GM23248 (cell line): Measurements from ENCODE around the gene CCL25. TPM values are rescaled to one million over a fixed set of nuclear protein-coding genes. Genes with fewer than 3 reads are reported as not detected.

Source experiments
- DNase-seq: peaks from one replicate; pipeline ENCODE4 v3.0.0-alpha.2; 2015
- H2AFZ ChIP-seq: fragments of 200-600 bp; sonication (generic); 2 replicates; pipeline ENCODE4 v1.6.1; 2016; ENCODE audit warnings: antibody characterized with exemption
- H3F3A ChIP-seq: fragments of 200-600 bp; sonication (generic); 2 replicates; pipeline ENCODE4 v1.6.1; 2016; ENCODE audit warnings: mild to moderate bottlenecking, antibody characterized with exemption, mixed run types; ENCODE audit not compliant: insufficient read depth
- H3K27ac ChIP-seq: fragments of 200-600 bp; sonication (generic); 2 replicates; pipeline ENCODE4 v1.5.1; 2016; ENCODE audit warnings: mild to moderate bottlenecking
- H3K27me3 ChIP-seq: fragments of 200-600 bp; sonication (generic); replicated peaks from 2 replicates; pipeline ENCODE4 v1.6.1; 2016; ENCODE audit warnings: mild to moderate bottlenecking; ENCODE audit not compliant: insufficient read depth
- H3K36me3 ChIP-seq: fragments of 200-600 bp; sonication (generic); 2 replicates; pipeline ENCODE4 v1.6.1; 2016; ENCODE audit warnings: low read depth, mild to moderate bottlenecking
- H3K4me1 ChIP-seq: fragments of 200-600 bp; sonication (generic); 2 replicates; pipeline ENCODE4 v1.6.1; 2016; ENCODE audit warnings: mild to moderate bottlenecking; ENCODE audit not compliant: insufficient read depth
- H3K4me2 ChIP-seq: fragments of 200-600 bp; sonication (generic); one replicate; pipeline ENCODE4 v1.6.1; 2016; ENCODE audit warnings: mild to moderate bottlenecking; ENCODE audit not compliant: unreplicated experiment
- H3K4me3 ChIP-seq: fragments of 200-600 bp; sonication (generic); 2 replicates; pipeline ENCODE4 v1.5.1; 2016; ENCODE audit warnings: mild to moderate bottlenecking
- H3K79me2 ChIP-seq: fragments of 200-600 bp; sonication (generic); 2 replicates; pipeline ENCODE4 v1.6.1; 2016; ENCODE audit warnings: mild to moderate bottlenecking; ENCODE audit not compliant: insufficient read depth
- H3K9ac ChIP-seq: fragments of 200-600 bp; sonication (generic); 2 replicates; pipeline ENCODE4 v1.6.1; 2016; ENCODE audit warnings: mild to moderate bottlenecking
- H3K9me2 ChIP-seq: fragments of 200-600 bp; sonication (generic); 2 replicates; pipeline ENCODE4 v1.6.1; 2016; ENCODE audit warnings: mixed run types, mild to moderate bottlenecking, moderate library complexity; ENCODE audit not compliant: insufficient read depth
- H3K9me3 ChIP-seq: fragments of 200-600 bp; sonication (generic); one replicate; pipeline ENCODE4 v1.6.1; 2017; ENCODE audit warnings: low read depth
- H4K20me1 ChIP-seq: fragments of 200-600 bp; sonication (generic); 2 replicates; pipeline ENCODE4 v1.6.0; 2016; ENCODE audit not compliant: insufficient read depth
- EZH2 ChIP-seq: fragments of 200-600 bp; sonication (generic); IDR thresholded peaks from 2 replicates; pipeline ENCODE4 v1.6.1; 2018; ENCODE audit warnings: antibody characterized with exemption, mild to moderate bottlenecking; ENCODE audit not compliant: insufficient read depth, poor library complexity, severe bottlenecking
- EZH2phosphoT487 ChIP-seq: fragments of 200-600 bp; sonication (generic); IDR thresholded peaks from 2 replicates; pipeline ENCODE4 v1.6.1; 2018; ENCODE audit warnings: antibody characterized with exemption, moderate library complexity, mild to moderate bottlenecking, low read depth; ENCODE audit not compliant: insufficient read depth
- WGBS, 2 experiments: methylation state at CpG; one replicate each; pipeline ENCODE4 v1.1.6; 2015 to 2017; ENCODE audit warnings: low lambda C conversion rate in 2 of 2, low coverage in 1 of 2; ENCODE audit errors: missing lambda C conversion rate in 2 of 2; 5-methylcytosine and 5-hydroxymethylcytosine counted together
- in situ Hi-C: fragments of 300-500 bp; cut with MboI; formaldehyde crosslinking; loops from 2 replicates; pipeline ENCODE4 v1.15.0; 2020
- polyA plus RNA-seq: library from polyadenylated mRNA; unstranded; fragments of >200 nt; fragmentation: Nextera tagmentation; extraction: Ambion mirVana; gene quantifications from 2 replicates; pipeline ENCODE4 v1.2.1, GENCODE V29; 2016
- total RNA-seq: library from RNA; depleted of rRNA; stranded (reverse); fragments of >200 nt; shearing (Covaris generic); gene quantifications from 2 replicates; pipeline ENCODE4 v1.2.3, GENCODE V29; 2014

The CCL25 gene
- total and polyA plus RNA-seq, 2 experiments from 2014 or later: not detected

GRCh38 chr19:8095354-8095886 lies 42.9 kb downstream of the CCL25 start:
- Histone ChIP-seq H3K27ac (no peak overlapping the region), H4K20me1 (no peaks in the 10 kb centered on the region), H3K79me2 (no peaks in the 10 kb centered on the region), H3K4me1 (no peaks in the 10 kb centered on the region), H3F3A (no peaks in the 10 kb centered on the region), H2AFZ (no peak overlapping the region), H3K4me2 (no peak overlapping the region), H3K4me3 (no peak overlapping the region), H3K9ac (no peak overlapping the region), H3K27me3 (no peaks in the 10 kb centered on the region), H3K36me3 (no peaks in the 10 kb centered on the region), H3K9me2 (no peaks in the 10 kb centered on the region), H3K9me3 (no peaks in the 10 kb centered on the region)
- in situ Hi-C loops: no loop called here
- no peak for DNase-seq
- TF ChIP-seq EZH2phosphoT487 (no peak), EZH2 (no peak)
- 24 to 25% methylated on average over 2 of the region's 2 CpGs for WGBS, 2 experiments

- in situ Hi-C loops: no loop called here
- H3K36me3 ChIP-seq: no peaks in the 10 kb centered on the region
- no peak for DNase-seq
- H3K4me3 ChIP-seq: no peak overlapping the region
- no peaks in the 10 kb centered on the region for H3K9me2 ChIP-seq
- H2AFZ ChIP-seq: no peak overlapping the region
- H3K27me3 ChIP-seq: no peaks in the 10 kb centered on the region
- H3K4me2 ChIP-seq: no peak overlapping the region
- 66 to 74% methylated on average over 3 of the region's 3 CpGs for WGBS, 2 experiments
- no peak overlapping the region for H3K27ac ChIP-seq
- H4K20me1 ChIP-seq: no peaks in the 10 kb centered on the region
- H3K9me3 ChIP-seq: no peaks in the 10 kb centered on the region
- no peaks in the 10 kb centered on the region for H3K79me2 ChIP-seq
- H3K9ac ChIP-seq: no peak overlapping the region
- TF ChIP-seq EZH2 (no peak), EZH2phosphoT487 (no peak)
- H3K4me1 ChIP-seq: no peaks in the 10 kb centered on the region
- no peaks in the 10 kb centered on the region for H3F3A ChIP-seq
Measured at GRCh38 chr19:8096071-8096470, 43.5 kb downstream of the CCL25 start.

- H3K9me3 ChIP-seq: no peaks in the 10 kb centered on the region
- no peak for DNase-seq
- TF ChIP-seq EZH2phosphoT487: no peak
- H3K9me2 ChIP-seq: no peaks in the 10 kb centered on the region
- no peak overlapping the region for H2AFZ ChIP-seq
- in situ Hi-C loops: no loop called here
- H3K79me2 ChIP-seq: no peaks in the 10 kb centered on the region
- H4K20me1 ChIP-seq: no peaks in the 10 kb centered on the region
- no peak overlapping the region for H3K4me2 ChIP-seq
- H3K36me3 ChIP-seq: no peaks in the 10 kb centered on the region
- no peak overlapping the region for H3K27ac ChIP-seq
- no peaks in the 10 kb centered on the region for H3K4me1 ChIP-seq
- no peak overlapping the region for H3K9ac ChIP-seq
- H3K4me3 ChIP-seq: no peak overlapping the region
- no peaks in the 10 kb centered on the region for H3K27me3 ChIP-seq
- H3F3A ChIP-seq: no peaks in the 10 kb centered on the region
- 69 to 76% methylated on average over 10 of the region's 10 CpGs for WGBS, 2 experiments
Measured at GRCh38 chr19:8097198-8097597, 44.6 kb downstream of the CCL25 start.

- Histone ChIP-seq H3K4me1 (no peaks in the 10 kb centered on the region), H3K4me2 (no peak overlapping the region), H3K36me3 (no peaks in the 10 kb centered on the region), H2AFZ (no peak overlapping the region), H3K9me2 (no peaks in the 10 kb centered on the region), H3K79me2 (no peaks in the 10 kb centered on the region), H4K20me1 (no peaks in the 10 kb centered on the region), H3K27ac (no peak overlapping the region), H3K9me3 (no peaks in the 10 kb centered on the region), H3F3A (no peaks in the 10 kb centered on the region), H3K9ac (no peak overlapping the region), H3K27me3 (no peaks in the 10 kb centered on the region), H3K4me3 (no peak overlapping the region)
- WGBS, 2 experiments: 30 to 46% methylated on average over 5 of the region's 5 CpGs
- TF ChIP-seq EZH2phosphoT487 (no peak), EZH2 (no peak)
- in situ Hi-C loops: no loop called here
- no peak for DNase-seq
Measured at GRCh38 chr19:8097681-8098567, 45.4 kb downstream of the CCL25 start.
